IMR-90 (cell line): ENCODE data around the gene EFCC1. TPM values are rescaled to one million over a fixed set of nuclear protein-coding genes. Genes with fewer than 3 reads are reported as not detected.

Experiments
- ATAC-seq: fragments of 200-7000 bp; cut with Tn5 transposase; 2 replicates; pipeline ENCODE4 v1.9.1; 2020; ENCODE audit warnings: low read depth, mild to moderate bottlenecking, moderate library complexity
- BruUV-seq: library from RNA; stranded (reverse); fragments of 400-500 nt; replicated peaks from 2 replicates; lab custom pipeline; 2021; lab: Mats Ljungman, UMichigan
- CTCF ChIA-PET: fragments of 300-600 bp; formaldehyde crosslinking; extraction: SDS; loops from one replicate; lab custom pipeline; 2021; ENCODE audit warnings: antibody characterized with exemption; lab: Yijun Ruan, JAX
- POLR2A ChIA-PET: fragments of 300-600 bp; sonication (Branson Sonifier 250); formaldehyde crosslinking; loops from one replicate; lab custom pipeline; 2022; ENCODE audit warnings: antibody characterized with exemption; ENCODE audit not compliant: unreplicated experiment; lab: Charles Lee
- DNase-seq: peaks from one replicate; pipeline ENCODE4 v3.0.0; 2013
- H2AFZ ChIP-seq: replicated peaks from 2 replicates; pipeline ENCODE3; 2013; ENCODE audit warnings: low read length, mild to moderate bottlenecking; ENCODE audit not compliant: poor library complexity
- H2AK5ac ChIP-seq: 2 replicates; pipeline ENCODE4 v1.6.1; 2013; ENCODE audit warnings: low read depth, low read length, inconsistent platforms
- H2AK9ac ChIP-seq: replicated peaks from 2 replicates; pipeline ENCODE3; 2013; ENCODE audit warnings: mild to moderate bottlenecking, low read depth, low read length, moderate library complexity; ENCODE audit not compliant: poor library complexity
- H2BK120ac ChIP-seq: 2 replicates; pipeline ENCODE4 v1.6.1; 2013; ENCODE audit warnings: low read depth, low read length, inconsistent platforms
- H2BK15ac ChIP-seq: 3 replicates; pipeline ENCODE4 v1.6.1; 2013; ENCODE audit warnings: low read depth, low read length, inconsistent platforms
- H2BK20ac ChIP-seq: 2 replicates; pipeline ENCODE4 v1.6.1; 2013; ENCODE audit warnings: low read depth, mild to moderate bottlenecking, inconsistent platforms, low read length, moderate library complexity
- H2BK5ac ChIP-seq: 2 replicates; pipeline ENCODE4 v1.6.1; 2013; ENCODE audit warnings: mild to moderate bottlenecking, low read depth, low read length, inconsistent platforms; ENCODE audit not compliant: poor library complexity, severe bottlenecking
- H3K14ac ChIP-seq: replicated peaks from 2 replicates; pipeline ENCODE4 v1.6.1; 2013; ENCODE audit warnings: low read depth, low read length, inconsistent platforms
- H3K18ac ChIP-seq: 2 replicates; pipeline ENCODE4 v1.6.1; 2013; ENCODE audit warnings: low read depth, low read length, control low read depth
- H3K23ac ChIP-seq: 2 replicates; pipeline ENCODE4 v1.6.1; 2013; ENCODE audit warnings: low read depth, low read length, inconsistent platforms
- H3K27ac ChIP-seq: 2 replicates; pipeline ENCODE4 v1.5.1; 2013; ENCODE audit warnings: mild to moderate bottlenecking, control low read depth, low read length; ENCODE audit not compliant: insufficient read depth
- H3K27me3 ChIP-seq: 2 replicates; pipeline ENCODE4 v1.6.1; 2013; ENCODE audit warnings: low read length; ENCODE audit not compliant: control insufficient read depth, insufficient read depth
- H3K36me3 ChIP-seq: 2 replicates; pipeline ENCODE4 v1.6.1; 2013; ENCODE audit warnings: low read length, mixed read lengths; ENCODE audit not compliant: control insufficient read depth, insufficient read depth
- H3K4ac ChIP-seq: 2 replicates; pipeline ENCODE4 v1.6.1; 2013; ENCODE audit warnings: low read depth, low read length, inconsistent platforms
- H3K4me1 ChIP-seq: 2 replicates; pipeline ENCODE4 v1.6.1; 2013; ENCODE audit warnings: low read length, mixed read lengths; ENCODE audit not compliant: control insufficient read depth, insufficient read depth
- H3K4me2 ChIP-seq: 2 replicates; pipeline ENCODE4 v1.6.1; 2013; ENCODE audit warnings: low read depth, mild to moderate bottlenecking, control low read depth, low read length, moderate library complexity
- H3K4me3 ChIP-seq: 2 replicates; pipeline ENCODE4 v1.5.1; 2013; ENCODE audit warnings: low read depth, mild to moderate bottlenecking, control low read depth, low read length, moderate library complexity; ENCODE audit not compliant: insufficient read depth
- H3K56ac ChIP-seq: 2 replicates; pipeline ENCODE4 v1.6.1; 2013; ENCODE audit warnings: low read length, inconsistent platforms; ENCODE audit not compliant: insufficient read depth; ENCODE audit errors: extremely low read depth
- H3K79me1 ChIP-seq, 2 experiments: 2 replicates each; pipeline ENCODE4 v1.6.1; 2013; ENCODE audit warnings: low read length in 2 of 2, inconsistent platforms in 1 of 2, low read depth in 1 of 2
- H3K9ac ChIP-seq: 2 replicates; pipeline ENCODE4 v1.6.1; 2013; ENCODE audit warnings: low read depth, low read length, control low read depth
- H3K9me1 ChIP-seq: 2 replicates; pipeline ENCODE4 v1.6.1; 2013; ENCODE audit warnings: low read length, inconsistent platforms; ENCODE audit not compliant: insufficient read depth
- H3K9me3 ChIP-seq: 2 replicates; pipeline ENCODE4 v1.6.1; 2013; ENCODE audit warnings: low read length; ENCODE audit not compliant: control insufficient read depth, insufficient read depth
- H4K20me1 ChIP-seq: 2 replicates; pipeline ENCODE4 v1.6.1; 2013; ENCODE audit warnings: low read length, inconsistent platforms; ENCODE audit not compliant: insufficient read depth
- H4K5ac ChIP-seq: 2 replicates; pipeline ENCODE4 v1.6.1; 2013; ENCODE audit warnings: mild to moderate bottlenecking, low read depth, low read length, control low read depth
- H4K8ac ChIP-seq, 2 experiments: 2 replicates each; pipeline ENCODE4 v1.6.1; 2013; ENCODE audit warnings: low read depth in 2 of 2, low read length in 2 of 2, control low read depth in 1 of 2, inconsistent platforms in 1 of 2
- H4K91ac ChIP-seq: 2 replicates; pipeline ENCODE4 v1.6.1; 2013; ENCODE audit warnings: low read depth, low read length, inconsistent platforms; ENCODE audit not compliant: insufficient read depth
- SMC3 ChIP-seq: fragments of 150-350 bp; IDR thresholded peaks from 2 replicates; pipeline ENCODE4 v1.6.1; 2016; ENCODE audit warnings: low read depth, mild to moderate bottlenecking, antibody characterized with exemption, low read length, moderate library complexity
- USF2 ChIP-seq: fragments of 150-350 bp; IDR thresholded peaks from 2 replicates; pipeline ENCODE4 v1.6.1; 2017; ENCODE audit warnings: mild to moderate bottlenecking, antibody characterized with exemption, low read length, low read depth
- WGBS, 2 experiments: methylation state at CpG; one replicate each; pipeline versions ENCODE4 v1.1.5 to v1.1.7; 2013; ENCODE audit warnings: missing lambda C conversion rate in 2 of 2; ENCODE audit not compliant: insufficient read length in 1 of 2; ENCODE audit errors: extremely low coverage in 2 of 2; 5-methylcytosine and 5-hydroxymethylcytosine counted together
- dilution Hi-C: fragments of 300-500 bp; cut with HindIII; formaldehyde crosslinking; loops from one replicate; pipeline ENCODE4 v1.14.3; 2018; ENCODE audit warnings: low sequenced_read_pairs; ENCODE audit not compliant: unreplicated experiment
- in situ Hi-C: fragments of 300-500 bp; cut with MboI; formaldehyde crosslinking; loops from 3 replicates; pipeline ENCODE4 v1.14.3; 2019; ENCODE audit warnings: low sequenced_read_pairs, inconsistent platforms, mixed read lengths
- intact Hi-C: fragments of 100-400 bp; cut with micrococcal nuclease; formaldehyde crosslinking; loops from 2 replicates; pipeline ENCODE4 v1.10.0; 2022
- polyA plus RNA-seq, 3 experiments: library from polyadenylated mRNA; depleted of rRNA; stranded (reverse); fragments of >200 nt; gene quantifications; 2 replicates each; pipeline ENCODE4 v1.2.3, GENCODE V29; 2012; ENCODE audit warnings: low replicate concordance in 1 of 3
- total RNA-seq: library from RNA; depleted of rRNA; stranded (reverse); fragments of >200 nt; gene quantifications from 2 replicates; pipeline ENCODE4 v1.2.3, GENCODE V29; 2012

EFCC1 gene
- total and polyA plus RNA-seq, 2 of the 4 experiments (the other 2 are of a cell fraction), result not detected

- Histone ChIP-seq H2BK5ac (no peak overlapping the region), H3K79me1 (no peaks in the 10 kb centered on the region), H3K27me3 (peaks cover 23% of the 10 kb centered on the region), H2AFZ (no peak overlapping the region), H2AK9ac (no peak overlapping the region), H3K4me3 (no peak overlapping the region), H4K8ac (no peak overlapping the region), H3K9me3 (no peaks in the 10 kb centered on the region), H3K14ac (no peak overlapping the region), H2BK20ac (no peak overlapping the region), H3K56ac (no peak overlapping the region), H4K5ac (no peak overlapping the region), H3K4me2 (no peak overlapping the region), H3K27ac (no peak overlapping the region; the same call in 1 of the 2 replicates), H4K91ac (no peak overlapping the region), H2AK5ac (no peak overlapping the region), H3K9ac (no peak overlapping the region), H4K20me1 (no peaks in the 10 kb centered on the region), H3K9me1 (no peaks in the 10 kb centered on the region), H3K36me3 (no peaks in the 10 kb centered on the region), H3K4me1 (peaks cover 3% of the 10 kb centered on the region; the same call in 1 of the 2 replicates), H2BK120ac (no peak overlapping the region), H3K18ac (no peak overlapping the region; the same call in 1 of the 2 replicates), H2BK15ac (no peak overlapping the region), H3K23ac (no peak overlapping the region), H3K4ac (no peak overlapping the region)
- WGBS, 2 experiments, result no CpG with 5 or more reads among the region's 3 CpGs
- DNase-seq, result peak; percentile 73
- intact Hi-C loops (no loop called here), in situ Hi-C loops (no loop called here), dilution Hi-C loops (no loop called here)
- BruUV-seq, result no TSS peak
- CTCF ChIA-PET, result interaction anchor here (0.9 kb wide), 1 partner anchor 15 kb away, joined by 5 read pairs; no protein-coding TSS in a partner anchor
- POLR2A ChIA-PET, result no interaction called here
- TF ChIP-seq USF2 (peak; percentile 73), SMC3 (no peak)
- peak; percentile 96 for ATAC-seq
These were observed 16.5 kb upstream of the EFCC1 start for GRCh38 chr3:128984596-128984995.
